IMR-90 (cell line): ENCODE results near the gene RNF123. TPM values are rescaled to one million over a fixed set of nuclear protein-coding genes. Genes with fewer than 3 reads are reported as not detected.
A peak's percentile ranks its signal among the peaks of the same experiment; 100 is the strongest.

Experiments
- ATAC-seq: fragments of 200-7000 bp; cut with Tn5 transposase; 2 replicates; pipeline ENCODE4 v1.9.1; 2020; ENCODE audit warnings: low read depth, mild to moderate bottlenecking, moderate library complexity
- BruUV-seq: library from RNA; stranded (reverse); fragments of 400-500 nt; replicated peaks from 2 replicates; lab custom pipeline; 2021; lab: Mats Ljungman, UMichigan
- CTCF ChIA-PET: fragments of 300-600 bp; formaldehyde crosslinking; extraction: SDS; loops from one replicate; lab custom pipeline; 2021; ENCODE audit warnings: antibody characterized with exemption; lab: Yijun Ruan, JAX
- POLR2A ChIA-PET: fragments of 300-600 bp; sonication (Branson Sonifier 250); formaldehyde crosslinking; loops from one replicate; lab custom pipeline; 2022; ENCODE audit warnings: antibody characterized with exemption; ENCODE audit not compliant: unreplicated experiment; lab: Charles Lee
- DNase-seq: peaks from one replicate; pipeline ENCODE4 v3.0.0; 2013
- H2AFZ ChIP-seq: replicated peaks from 2 replicates; pipeline ENCODE3; 2013; ENCODE audit warnings: low read length, mild to moderate bottlenecking; ENCODE audit not compliant: poor library complexity
- H2AK5ac ChIP-seq: 2 replicates; pipeline ENCODE4 v1.6.1; 2013; ENCODE audit warnings: low read depth, low read length, inconsistent platforms
- H2AK9ac ChIP-seq: replicated peaks from 2 replicates; pipeline ENCODE3; 2013; ENCODE audit warnings: mild to moderate bottlenecking, low read depth, low read length, moderate library complexity; ENCODE audit not compliant: poor library complexity
- H2BK120ac ChIP-seq: 2 replicates; pipeline ENCODE4 v1.6.1; 2013; ENCODE audit warnings: low read depth, low read length, inconsistent platforms
- H2BK15ac ChIP-seq: 3 replicates; pipeline ENCODE4 v1.6.1; 2013; ENCODE audit warnings: low read depth, low read length, inconsistent platforms
- H2BK20ac ChIP-seq: 2 replicates; pipeline ENCODE4 v1.6.1; 2013; ENCODE audit warnings: low read depth, mild to moderate bottlenecking, inconsistent platforms, low read length, moderate library complexity
- H2BK5ac ChIP-seq: 2 replicates; pipeline ENCODE4 v1.6.1; 2013; ENCODE audit warnings: mild to moderate bottlenecking, low read depth, low read length, inconsistent platforms; ENCODE audit not compliant: poor library complexity, severe bottlenecking
- H3K14ac ChIP-seq: replicated peaks from 2 replicates; pipeline ENCODE4 v1.6.1; 2013; ENCODE audit warnings: low read depth, low read length, inconsistent platforms
- H3K18ac ChIP-seq: 2 replicates; pipeline ENCODE4 v1.6.1; 2013; ENCODE audit warnings: low read depth, low read length, control low read depth
- H3K23ac ChIP-seq: 2 replicates; pipeline ENCODE4 v1.6.1; 2013; ENCODE audit warnings: low read depth, low read length, inconsistent platforms
- H3K27ac ChIP-seq: 2 replicates; pipeline ENCODE4 v1.5.1; 2013; ENCODE audit warnings: mild to moderate bottlenecking, control low read depth, low read length; ENCODE audit not compliant: insufficient read depth
- H3K27me3 ChIP-seq: 2 replicates; pipeline ENCODE4 v1.6.1; 2013; ENCODE audit warnings: low read length; ENCODE audit not compliant: control insufficient read depth, insufficient read depth
- H3K36me3 ChIP-seq: 2 replicates; pipeline ENCODE4 v1.6.1; 2013; ENCODE audit warnings: low read length, mixed read lengths; ENCODE audit not compliant: control insufficient read depth, insufficient read depth
- H3K4ac ChIP-seq: 2 replicates; pipeline ENCODE4 v1.6.1; 2013; ENCODE audit warnings: low read depth, low read length, inconsistent platforms
- H3K4me1 ChIP-seq: 2 replicates; pipeline ENCODE4 v1.6.1; 2013; ENCODE audit warnings: low read length, mixed read lengths; ENCODE audit not compliant: control insufficient read depth, insufficient read depth
- H3K4me2 ChIP-seq: 2 replicates; pipeline ENCODE4 v1.6.1; 2013; ENCODE audit warnings: low read depth, mild to moderate bottlenecking, control low read depth, low read length, moderate library complexity
- H3K4me3 ChIP-seq: 2 replicates; pipeline ENCODE4 v1.5.1; 2013; ENCODE audit warnings: low read depth, mild to moderate bottlenecking, control low read depth, low read length, moderate library complexity; ENCODE audit not compliant: insufficient read depth
- H3K56ac ChIP-seq: 2 replicates; pipeline ENCODE4 v1.6.1; 2013; ENCODE audit warnings: low read length, inconsistent platforms; ENCODE audit not compliant: insufficient read depth; ENCODE audit errors: extremely low read depth
- H3K79me1 ChIP-seq, 2 experiments: 2 replicates each; pipeline ENCODE4 v1.6.1; 2013; ENCODE audit warnings: low read length in 2 of 2, inconsistent platforms in 1 of 2, low read depth in 1 of 2
- H3K9ac ChIP-seq: 2 replicates; pipeline ENCODE4 v1.6.1; 2013; ENCODE audit warnings: low read depth, low read length, control low read depth
- H3K9me1 ChIP-seq: 2 replicates; pipeline ENCODE4 v1.6.1; 2013; ENCODE audit warnings: low read length, inconsistent platforms; ENCODE audit not compliant: insufficient read depth
- H3K9me3 ChIP-seq: 2 replicates; pipeline ENCODE4 v1.6.1; 2013; ENCODE audit warnings: low read length; ENCODE audit not compliant: control insufficient read depth, insufficient read depth
- H4K20me1 ChIP-seq: 2 replicates; pipeline ENCODE4 v1.6.1; 2013; ENCODE audit warnings: low read length, inconsistent platforms; ENCODE audit not compliant: insufficient read depth
- H4K5ac ChIP-seq: 2 replicates; pipeline ENCODE4 v1.6.1; 2013; ENCODE audit warnings: mild to moderate bottlenecking, low read depth, low read length, control low read depth
- H4K8ac ChIP-seq, 2 experiments: 2 replicates each; pipeline ENCODE4 v1.6.1; 2013; ENCODE audit warnings: low read depth in 2 of 2, low read length in 2 of 2, control low read depth in 1 of 2, inconsistent platforms in 1 of 2
- H4K91ac ChIP-seq: 2 replicates; pipeline ENCODE4 v1.6.1; 2013; ENCODE audit warnings: low read depth, low read length, inconsistent platforms; ENCODE audit not compliant: insufficient read depth
- BHLHE40 ChIP-seq: fragments of 150-350 bp; IDR thresholded peaks from 2 replicates; pipeline ENCODE4 v1.6.1; 2016; ENCODE audit warnings: mild to moderate bottlenecking, low read depth, low read length
- CEBPB ChIP-seq: IDR thresholded peaks from 2 replicates; pipeline ENCODE4 v1.6.1; 2012; ENCODE audit warnings: low read depth, low read length, improper control_type of control experiment
- CHD1 ChIP-seq: IDR thresholded peaks from 2 replicates; pipeline ENCODE4 v1.6.1; 2012; ENCODE audit warnings: low read depth, low read length, improper control_type of control experiment
- ELK1 ChIP-seq: fragments of 150-350 bp; IDR thresholded peaks from 2 replicates; pipeline ENCODE4 v1.6.1; 2016; ENCODE audit warnings: low read depth, mild to moderate bottlenecking, low read length, moderate library complexity, borderline replicate concordance
- MAFK ChIP-seq: IDR thresholded peaks from 2 replicates; pipeline ENCODE4 v1.6.1; 2012; ENCODE audit warnings: low read depth, low read length, improper control_type of control experiment
- MAZ ChIP-seq: IDR thresholded peaks from 2 replicates; pipeline ENCODE4 v1.6.1; 2012; ENCODE audit warnings: low read depth, mild to moderate bottlenecking, low read length, improper control_type of control experiment, moderate library complexity, borderline replicate concordance
- MXI1 ChIP-seq: IDR thresholded peaks from 2 replicates; pipeline ENCODE4 v1.6.1; 2012; ENCODE audit warnings: low read depth, mild to moderate bottlenecking, low read length, moderate library complexity, borderline replicate concordance
- POLR2A ChIP-seq: IDR thresholded peaks from 2 replicates; pipeline ENCODE4 v1.6.1; 2012; ENCODE audit warnings: mild to moderate bottlenecking, low read depth, low read length
- RAD21 ChIP-seq: IDR thresholded peaks from 2 replicates; pipeline ENCODE4 v1.6.1; 2012; ENCODE audit warnings: low read length, improper control_type of control experiment
- SMC3 ChIP-seq: fragments of 150-350 bp; IDR thresholded peaks from 2 replicates; pipeline ENCODE4 v1.6.1; 2016; ENCODE audit warnings: low read depth, mild to moderate bottlenecking, antibody characterized with exemption, low read length, moderate library complexity
- WGBS, 2 experiments: methylation state at CpG; one replicate each; pipeline versions ENCODE4 v1.1.5 to v1.1.7; 2013; ENCODE audit warnings: missing lambda C conversion rate in 2 of 2; ENCODE audit not compliant: insufficient read length in 1 of 2; ENCODE audit errors: extremely low coverage in 2 of 2; 5-methylcytosine and 5-hydroxymethylcytosine counted together
- dilution Hi-C: fragments of 300-500 bp; cut with HindIII; formaldehyde crosslinking; loops from one replicate; pipeline ENCODE4 v1.14.3; 2018; ENCODE audit warnings: low sequenced_read_pairs; ENCODE audit not compliant: unreplicated experiment
- in situ Hi-C: fragments of 300-500 bp; cut with MboI; formaldehyde crosslinking; loops from 3 replicates; pipeline ENCODE4 v1.14.3; 2019; ENCODE audit warnings: low sequenced_read_pairs, inconsistent platforms, mixed read lengths
- intact Hi-C: fragments of 100-400 bp; cut with micrococcal nuclease; formaldehyde crosslinking; loops from 2 replicates; pipeline ENCODE4 v1.10.0; 2022
- polyA plus RNA-seq, 3 experiments: library from polyadenylated mRNA; depleted of rRNA; stranded (reverse); fragments of >200 nt; gene quantifications; 2 replicates each; pipeline ENCODE4 v1.2.3, GENCODE V29; 2012; ENCODE audit warnings: low replicate concordance in 1 of 3
- total RNA-seq: library from RNA; depleted of rRNA; stranded (reverse); fragments of >200 nt; gene quantifications from 2 replicates; pipeline ENCODE4 v1.2.3, GENCODE V29; 2012
- TF ChIP-seq, protein P1 (sequence below): fragments of 150-350 bp; IDR thresholded peaks from 2 replicates; pipeline ENCODE4 v1.6.1; 2017; ENCODE audit warnings: mild to moderate bottlenecking, antibody characterized with exemption, low read length, low read depth

Gene RNF123
- total and polyA plus RNA-seq, 2 of the 4 experiments (the other 2 are of a cell fraction): 13.4 to 37.7 TPM

GRCh38 chr3:49668861-49669260 is 20.5 kb upstream of the RNF123 start:
- no peak overlapping the region for H3K23ac ChIP-seq
- no peak overlapping the region for H3K27ac ChIP-seq
- no peak overlapping the region for H3K56ac ChIP-seq
- H3K27me3 ChIP-seq: peaks cover 9% of the 10 kb centered on the region; the same call in 1 of the 2 replicates
- ATAC-seq (no peak), DNase-seq (peak; percentile 34)
- H3K4me2 ChIP-seq: no peak overlapping the region
- H3K9me3 ChIP-seq: no peaks in the 10 kb centered on the region
- ChIA-PET CTCF (interaction anchor here (1.4 kb wide), 1 partner anchor 129 kb away, joined by 6 read pairs; no protein-coding TSS in a partner anchor), POLR2A (no interaction called here)
- H2BK20ac ChIP-seq: no peak overlapping the region
- H2BK120ac ChIP-seq: no peak overlapping the region
- no peak overlapping the region for H2AK5ac ChIP-seq
- no peak overlapping the region for H4K91ac ChIP-seq
- TF ChIP-seq, protein P1, sequence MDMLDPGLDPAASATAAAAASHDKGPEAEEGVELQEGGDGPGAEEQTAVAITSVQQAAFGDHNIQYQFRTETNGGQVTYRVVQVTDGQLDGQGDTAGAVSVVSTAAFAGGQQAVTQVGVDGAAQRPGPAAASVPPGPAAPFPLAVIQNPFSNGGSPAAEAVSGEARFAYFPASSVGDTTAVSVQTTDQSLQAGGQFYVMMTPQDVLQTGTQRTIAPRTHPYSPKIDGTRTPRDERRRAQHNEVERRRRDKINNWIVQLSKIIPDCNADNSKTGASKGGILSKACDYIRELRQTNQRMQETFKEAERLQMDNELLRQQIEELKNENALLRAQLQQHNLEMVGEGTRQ: no peak
- TF ChIP-seq MAFK (no peak), CEBPB (no peak), SMC3 (no peak), CHD1 (no peak), BHLHE40 (no peak), MXI1 (no peak), MAZ (no peak), ELK1 (no peak), RAD21 (no peak), POLR2A (no peak)
- H3K4me3 ChIP-seq: no peak overlapping the region
- H4K8ac ChIP-seq: no peak overlapping the region
- peaks cover 3% of the 10 kb centered on the region; the same call in 1 of the 2 replicates for H4K20me1 ChIP-seq
- 69% methylated on average over 4 of the region's 5 CpGs; no CpG with 5 or more reads in 1 of the 2 experiments for WGBS, 2 experiments
- H3K4me1 ChIP-seq: peaks cover 6% of the 10 kb centered on the region
- no peak overlapping the region for H3K18ac ChIP-seq
- intact Hi-C loops (no loop called here), in situ Hi-C loops (no loop called here), dilution Hi-C loops (no loop called here)
- BruUV-seq: no TSS peak
- H3K9me1 ChIP-seq: peaks cover 6% of the 10 kb centered on the region; the same call in 1 of the 2 replicates
- H3K79me1 ChIP-seq: peaks cover 5 to 8% of the 10 kb centered on the region in 2 experiments; a peak in 3 of 4 replicates
- no peak overlapping the region for H2BK5ac ChIP-seq
- no peak overlapping the region for H4K5ac ChIP-seq
- H3K14ac ChIP-seq: no peak overlapping the region
- no peak overlapping the region for H3K4ac ChIP-seq
- no peaks in the 10 kb centered on the region for H3K36me3 ChIP-seq
- H3K9ac ChIP-seq: no peak overlapping the region
- H2AK9ac ChIP-seq: no peak overlapping the region
- no peak overlapping the region for H2BK15ac ChIP-seq
- no peak overlapping the region for H2AFZ ChIP-seq
